ENCODE data around the gene ZNF214.

GRCh38 chr11:7030836-7031235, 10.7 kb upstream of the ZNF214 start:
- TF ChIP-seq YY1 (IDR thresholded peaks at IDR 0.05; ENCODE audit: insufficient read depth, insufficient read length) (no peak), ZNF274 (IDR thresholded peaks at IDR 0.05; ENCODE audit: low read depth, low read length) (no peak), SUZ12 (IDR thresholded peaks at IDR 0.05; ENCODE audit: extremely low read depth, insufficient read depth, insufficient read length) (no peak)

Measured in NT2/D1 (cell line).